Fibroblast of villous mesenchyme (primary cell): ENCODE data around the gene MCFD2. TPM values are rescaled to one million over a fixed set of nuclear protein-coding genes. Genes with fewer than 3 reads are reported as not detected.

ENCODE experiments used
- DNase-seq: peaks from one replicate; pipeline ENCODE4 v3.0.0-alpha.2; 2010; ENCODE audit warnings: low read depth
- H3K4me3 ChIP-seq: 2 replicates; pipeline ENCODE4 v1.5.1; 2011; ENCODE audit warnings: low read depth, mild to moderate bottlenecking, low read length
- total RNA-seq: library from RNA; depleted of rRNA; stranded (reverse); fragments of >200 nt; gene quantifications from 2 replicates; pipeline ENCODE4 v1.2.3, GENCODE V29; 2012
- TF ChIP-seq, protein P1 (sequence below): IDR thresholded peaks from 2 replicates; pipeline ENCODE4 v1.5.1; 2012; ENCODE audit warnings: low read depth, mild to moderate bottlenecking, low read length; ENCODE audit not compliant: insufficient read depth

MCFD2 gene
- total RNA-seq, 1 donor, result 196 TPM

DNA sequence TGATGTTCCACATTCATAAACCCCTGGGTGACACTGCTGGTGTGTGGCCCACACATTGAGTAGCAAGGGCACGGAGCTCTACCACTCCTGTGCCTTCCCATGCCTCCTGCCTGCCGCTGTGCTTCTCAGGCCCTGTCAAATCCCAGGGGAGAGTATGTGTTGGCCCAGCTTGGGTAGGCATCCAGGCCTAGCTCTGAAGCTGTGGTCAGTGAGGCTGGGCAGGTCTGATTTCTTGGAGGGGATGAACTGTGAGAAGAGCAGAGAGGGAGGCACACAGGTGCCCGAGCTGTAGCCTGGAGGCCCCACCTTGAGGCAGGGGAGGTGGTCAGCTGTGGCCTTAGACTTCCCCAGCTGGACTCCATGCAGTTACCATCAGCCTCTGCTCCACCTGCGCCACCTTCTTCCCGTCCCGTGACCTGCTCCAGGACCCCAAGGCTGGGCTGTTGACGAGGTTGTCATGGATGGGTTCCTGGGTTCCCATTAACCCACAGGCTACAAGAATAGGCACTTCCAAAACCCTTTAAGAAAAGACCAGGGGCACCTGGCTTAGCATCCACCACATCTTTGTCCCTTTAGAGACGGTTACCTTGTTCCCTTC, 23.6 kb downstream of the MCFD2 start:
- no peak overlapping the region for H3K4me3 ChIP-seq
- TF ChIP-seq, protein P1, sequence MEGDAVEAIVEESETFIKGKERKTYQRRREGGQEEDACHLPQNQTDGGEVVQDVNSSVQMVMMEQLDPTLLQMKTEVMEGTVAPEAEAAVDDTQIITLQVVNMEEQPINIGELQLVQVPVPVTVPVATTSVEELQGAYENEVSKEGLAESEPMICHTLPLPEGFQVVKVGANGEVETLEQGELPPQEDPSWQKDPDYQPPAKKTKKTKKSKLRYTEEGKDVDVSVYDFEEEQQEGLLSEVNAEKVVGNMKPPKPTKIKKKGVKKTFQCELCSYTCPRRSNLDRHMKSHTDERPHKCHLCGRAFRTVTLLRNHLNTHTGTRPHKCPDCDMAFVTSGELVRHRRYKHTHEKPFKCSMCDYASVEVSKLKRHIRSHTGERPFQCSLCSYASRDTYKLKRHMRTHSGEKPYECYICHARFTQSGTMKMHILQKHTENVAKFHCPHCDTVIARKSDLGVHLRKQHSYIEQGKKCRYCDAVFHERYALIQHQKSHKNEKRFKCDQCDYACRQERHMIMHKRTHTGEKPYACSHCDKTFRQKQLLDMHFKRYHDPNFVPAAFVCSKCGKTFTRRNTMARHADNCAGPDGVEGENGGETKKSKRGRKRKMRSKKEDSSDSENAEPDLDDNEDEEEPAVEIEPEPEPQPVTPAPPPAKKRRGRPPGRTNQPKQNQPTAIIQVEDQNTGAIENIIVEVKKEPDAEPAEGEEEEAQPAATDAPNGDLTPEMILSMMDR, result no peak
- no peak for DNase-seq

DNA sequence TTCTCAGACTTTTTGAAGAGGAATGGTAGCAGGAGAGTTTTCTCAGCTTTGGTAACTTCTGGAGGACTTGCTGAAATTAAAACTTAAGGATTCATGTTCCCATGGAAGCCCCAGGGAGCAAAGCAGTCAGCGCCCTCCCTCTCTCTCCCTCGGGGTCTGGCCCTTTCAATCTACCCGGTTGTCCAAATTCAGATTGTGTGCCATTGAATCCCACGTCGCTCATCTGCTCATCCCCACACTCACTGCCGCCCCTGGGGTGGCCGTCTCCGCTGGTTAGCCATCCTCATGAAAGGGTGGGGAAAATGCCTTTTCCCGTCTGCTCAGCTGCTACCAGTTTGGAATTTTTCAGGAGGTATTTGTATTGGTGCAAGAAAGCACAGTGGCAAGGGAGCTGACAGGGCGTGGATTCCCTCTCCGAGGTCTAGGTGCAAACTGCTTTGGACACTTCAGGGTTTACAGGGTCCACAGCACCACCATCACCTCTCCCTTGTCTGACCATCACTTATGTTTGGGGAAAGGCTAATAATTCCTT, 27.1 kb downstream of the MCFD2 start:
- no peak for DNase-seq
- TF ChIP-seq, protein P1, result no peak
- H3K4me3 ChIP-seq, result no peak overlapping the region

DNA sequence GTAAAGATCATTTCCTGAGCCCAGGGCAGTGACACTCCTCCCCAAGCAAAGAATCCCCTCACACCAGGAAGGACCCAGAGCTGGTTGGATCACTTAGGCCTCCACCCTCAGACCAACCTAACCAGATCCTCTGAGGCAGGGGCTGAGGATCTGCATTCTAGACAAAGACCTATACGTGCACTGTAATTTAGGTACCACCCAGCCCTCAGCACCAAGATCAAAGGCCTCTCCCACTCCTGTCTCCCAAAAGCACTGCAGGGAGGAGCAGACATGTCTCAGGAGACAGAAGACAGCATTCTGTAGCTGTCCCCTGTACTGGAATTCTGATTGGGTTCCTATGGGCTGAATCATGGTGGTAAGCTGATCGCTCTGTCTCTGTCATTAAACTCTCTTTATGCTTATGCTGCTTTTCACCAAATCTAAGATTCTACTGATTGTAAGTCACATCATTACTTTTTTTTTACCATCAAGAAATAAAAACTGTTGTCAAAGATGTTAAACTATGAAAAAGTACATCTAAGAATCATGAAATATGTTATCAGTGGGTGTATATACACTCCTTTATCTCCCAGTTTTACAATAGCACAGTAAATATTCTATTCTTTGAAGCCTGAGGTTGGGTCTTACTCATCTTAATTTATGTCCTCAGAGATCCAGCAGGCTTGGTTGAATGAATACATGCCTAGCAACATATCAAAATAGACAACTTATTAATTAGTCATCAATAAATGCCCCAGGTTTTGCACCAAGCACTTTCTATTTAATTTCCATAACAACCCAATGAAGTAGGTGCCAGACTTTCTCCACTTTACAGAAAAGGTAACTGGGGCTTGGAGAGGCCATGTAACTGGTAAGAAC, 28.3 kb downstream of the MCFD2 start:
- peak; percentile 57 for DNase-seq
- TF ChIP-seq, protein P1, result no peak
- no peak overlapping the region for H3K4me3 ChIP-seq

DNA sequence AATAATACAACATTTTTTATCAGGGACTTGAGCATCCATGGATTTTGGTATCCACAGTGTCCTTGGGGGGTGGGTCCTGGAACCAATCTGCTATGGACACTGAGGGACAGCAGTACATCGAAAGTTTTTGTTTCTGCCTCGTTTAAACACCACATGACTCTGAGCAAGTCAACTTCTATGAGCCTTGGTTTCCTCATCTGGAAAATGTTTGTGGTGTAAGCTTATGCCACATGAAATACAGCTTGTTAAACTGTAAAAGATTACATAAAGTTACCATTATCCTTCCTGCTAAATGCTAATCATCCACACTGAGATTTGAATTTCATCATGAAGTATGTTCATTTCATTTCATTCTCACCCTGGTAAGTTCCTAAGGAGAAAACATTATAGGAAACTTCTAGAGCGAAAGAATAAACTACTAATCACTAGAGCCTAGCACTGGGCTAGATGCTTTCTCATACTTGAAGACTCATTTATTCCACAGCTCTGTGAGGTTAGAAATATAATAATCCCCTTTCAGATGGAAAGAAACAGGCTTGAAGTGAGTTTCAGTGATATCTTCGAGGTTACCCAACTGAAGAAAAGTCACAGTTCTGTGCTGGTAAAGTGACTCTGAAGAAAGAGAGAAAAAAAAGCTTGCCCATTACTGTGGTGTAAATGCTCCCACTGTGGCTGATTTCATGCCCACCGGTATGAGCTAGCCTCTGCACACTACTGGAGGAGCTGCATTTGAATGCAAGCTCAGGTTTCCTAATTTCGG, 29.2 kb downstream of the MCFD2 start:
- no peak for DNase-seq
- H3K4me3 ChIP-seq, result no peak overlapping the region
- TF ChIP-seq, protein P1, result no peak

DNA sequence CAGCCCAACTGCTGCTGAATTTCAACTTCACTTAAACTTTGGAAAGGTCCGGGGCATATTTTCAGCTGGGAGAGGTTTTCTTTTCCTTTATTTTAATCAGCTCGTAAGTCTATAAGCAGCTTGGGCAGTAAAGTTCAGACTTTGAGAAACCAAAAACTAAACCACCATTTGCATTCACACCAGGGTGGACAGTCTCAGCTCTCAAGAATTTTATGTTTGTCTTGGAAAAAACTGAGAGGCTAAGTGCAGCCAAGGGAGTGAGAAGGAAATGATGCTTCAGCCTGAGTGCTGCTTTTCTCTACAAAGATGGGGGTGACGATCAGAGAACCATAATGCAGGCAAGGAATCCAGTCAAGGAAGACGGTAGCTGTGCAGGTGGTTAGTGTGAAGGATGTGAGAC, 30.2 kb downstream of the MCFD2 start:
- TF ChIP-seq, protein P1, result no peak
- H3K4me3 ChIP-seq, result no peak overlapping the region
- DNase-seq, result no peak

DNA sequence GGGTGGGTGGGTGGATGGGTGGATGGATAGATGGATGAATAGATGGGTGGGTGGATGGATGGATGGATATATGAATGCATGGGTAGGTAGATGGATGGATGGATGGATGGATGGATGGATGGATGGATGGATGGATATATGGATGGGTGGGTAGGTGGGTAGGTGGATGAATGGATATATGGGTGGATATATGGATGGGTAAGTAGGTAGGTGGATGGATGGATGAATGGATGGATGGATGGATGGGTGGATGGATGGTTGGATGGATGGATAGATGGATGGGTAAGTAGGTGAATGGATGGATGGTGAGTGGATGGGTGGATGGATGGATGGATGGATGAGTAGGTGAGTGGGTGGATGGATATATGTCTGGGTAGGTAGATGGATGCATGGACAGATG, 36.1 kb downstream of the MCFD2 start:
- no peak for DNase-seq
- TF ChIP-seq, protein P1, result no peak
- H3K4me3 ChIP-seq, result no peak overlapping the region
